IMR-90 (cell line): Measurements from ENCODE around the gene KRTAP5-7. TPM values are rescaled to one million over a fixed set of nuclear protein-coding genes. Genes with fewer than 3 reads are reported as not detected.

ENCODE experiments used
- ATAC-seq: fragments of 200-7000 bp; cut with Tn5 transposase; 2 replicates; pipeline ENCODE4 v1.9.1; 2020; ENCODE audit warnings: low read depth, mild to moderate bottlenecking, moderate library complexity
- BruUV-seq: library from RNA; stranded (reverse); fragments of 400-500 nt; replicated peaks from 2 replicates; lab custom pipeline; 2021; lab: Mats Ljungman, UMichigan
- CTCF ChIA-PET: fragments of 300-600 bp; formaldehyde crosslinking; extraction: SDS; loops from one replicate; lab custom pipeline; 2021; ENCODE audit warnings: antibody characterized with exemption; lab: Yijun Ruan, JAX
- POLR2A ChIA-PET: fragments of 300-600 bp; sonication (Branson Sonifier 250); formaldehyde crosslinking; loops from one replicate; lab custom pipeline; 2022; ENCODE audit warnings: antibody characterized with exemption; ENCODE audit not compliant: unreplicated experiment; lab: Charles Lee
- DNase-seq: peaks from one replicate; pipeline ENCODE4 v3.0.0; 2013
- H2AFZ ChIP-seq: replicated peaks from 2 replicates; pipeline ENCODE3; 2013; ENCODE audit warnings: low read length, mild to moderate bottlenecking; ENCODE audit not compliant: poor library complexity
- H2AK5ac ChIP-seq: 2 replicates; pipeline ENCODE4 v1.6.1; 2013; ENCODE audit warnings: low read depth, low read length, inconsistent platforms
- H2AK9ac ChIP-seq: replicated peaks from 2 replicates; pipeline ENCODE3; 2013; ENCODE audit warnings: mild to moderate bottlenecking, low read depth, low read length, moderate library complexity; ENCODE audit not compliant: poor library complexity
- H2BK120ac ChIP-seq: 2 replicates; pipeline ENCODE4 v1.6.1; 2013; ENCODE audit warnings: low read depth, low read length, inconsistent platforms
- H2BK15ac ChIP-seq: 3 replicates; pipeline ENCODE4 v1.6.1; 2013; ENCODE audit warnings: low read depth, low read length, inconsistent platforms
- H2BK20ac ChIP-seq: 2 replicates; pipeline ENCODE4 v1.6.1; 2013; ENCODE audit warnings: low read depth, mild to moderate bottlenecking, inconsistent platforms, low read length, moderate library complexity
- H2BK5ac ChIP-seq: 2 replicates; pipeline ENCODE4 v1.6.1; 2013; ENCODE audit warnings: mild to moderate bottlenecking, low read depth, low read length, inconsistent platforms; ENCODE audit not compliant: poor library complexity, severe bottlenecking
- H3K14ac ChIP-seq: replicated peaks from 2 replicates; pipeline ENCODE4 v1.6.1; 2013; ENCODE audit warnings: low read depth, low read length, inconsistent platforms
- H3K18ac ChIP-seq: 2 replicates; pipeline ENCODE4 v1.6.1; 2013; ENCODE audit warnings: low read depth, low read length, control low read depth
- H3K23ac ChIP-seq: 2 replicates; pipeline ENCODE4 v1.6.1; 2013; ENCODE audit warnings: low read depth, low read length, inconsistent platforms
- H3K27ac ChIP-seq: 2 replicates; pipeline ENCODE4 v1.5.1; 2013; ENCODE audit warnings: mild to moderate bottlenecking, control low read depth, low read length; ENCODE audit not compliant: insufficient read depth
- H3K27me3 ChIP-seq: 2 replicates; pipeline ENCODE4 v1.6.1; 2013; ENCODE audit warnings: low read length; ENCODE audit not compliant: control insufficient read depth, insufficient read depth
- H3K36me3 ChIP-seq: 2 replicates; pipeline ENCODE4 v1.6.1; 2013; ENCODE audit warnings: low read length, mixed read lengths; ENCODE audit not compliant: control insufficient read depth, insufficient read depth
- H3K4ac ChIP-seq: 2 replicates; pipeline ENCODE4 v1.6.1; 2013; ENCODE audit warnings: low read depth, low read length, inconsistent platforms
- H3K4me1 ChIP-seq: 2 replicates; pipeline ENCODE4 v1.6.1; 2013; ENCODE audit warnings: low read length, mixed read lengths; ENCODE audit not compliant: control insufficient read depth, insufficient read depth
- H3K4me2 ChIP-seq: 2 replicates; pipeline ENCODE4 v1.6.1; 2013; ENCODE audit warnings: low read depth, mild to moderate bottlenecking, control low read depth, low read length, moderate library complexity
- H3K4me3 ChIP-seq: 2 replicates; pipeline ENCODE4 v1.5.1; 2013; ENCODE audit warnings: low read depth, mild to moderate bottlenecking, control low read depth, low read length, moderate library complexity; ENCODE audit not compliant: insufficient read depth
- H3K56ac ChIP-seq: 2 replicates; pipeline ENCODE4 v1.6.1; 2013; ENCODE audit warnings: low read length, inconsistent platforms; ENCODE audit not compliant: insufficient read depth; ENCODE audit errors: extremely low read depth
- H3K79me1 ChIP-seq, 2 experiments: 2 replicates each; pipeline ENCODE4 v1.6.1; 2013; ENCODE audit warnings: low read length in 2 of 2, inconsistent platforms in 1 of 2, low read depth in 1 of 2
- H3K9ac ChIP-seq: 2 replicates; pipeline ENCODE4 v1.6.1; 2013; ENCODE audit warnings: low read depth, low read length, control low read depth
- H3K9me1 ChIP-seq: 2 replicates; pipeline ENCODE4 v1.6.1; 2013; ENCODE audit warnings: low read length, inconsistent platforms; ENCODE audit not compliant: insufficient read depth
- H3K9me3 ChIP-seq: 2 replicates; pipeline ENCODE4 v1.6.1; 2013; ENCODE audit warnings: low read length; ENCODE audit not compliant: control insufficient read depth, insufficient read depth
- H4K20me1 ChIP-seq: 2 replicates; pipeline ENCODE4 v1.6.1; 2013; ENCODE audit warnings: low read length, inconsistent platforms; ENCODE audit not compliant: insufficient read depth
- H4K5ac ChIP-seq: 2 replicates; pipeline ENCODE4 v1.6.1; 2013; ENCODE audit warnings: mild to moderate bottlenecking, low read depth, low read length, control low read depth
- H4K8ac ChIP-seq, 2 experiments: 2 replicates each; pipeline ENCODE4 v1.6.1; 2013; ENCODE audit warnings: low read depth in 2 of 2, low read length in 2 of 2, control low read depth in 1 of 2, inconsistent platforms in 1 of 2
- H4K91ac ChIP-seq: 2 replicates; pipeline ENCODE4 v1.6.1; 2013; ENCODE audit warnings: low read depth, low read length, inconsistent platforms; ENCODE audit not compliant: insufficient read depth
- BHLHE40 ChIP-seq: fragments of 150-350 bp; IDR thresholded peaks from 2 replicates; pipeline ENCODE4 v1.6.1; 2016; ENCODE audit warnings: mild to moderate bottlenecking, low read depth, low read length
- CEBPB ChIP-seq: IDR thresholded peaks from 2 replicates; pipeline ENCODE4 v1.6.1; 2012; ENCODE audit warnings: low read depth, low read length, improper control_type of control experiment
- CHD1 ChIP-seq: IDR thresholded peaks from 2 replicates; pipeline ENCODE4 v1.6.1; 2012; ENCODE audit warnings: low read depth, low read length, improper control_type of control experiment
- ELK1 ChIP-seq: fragments of 150-350 bp; IDR thresholded peaks from 2 replicates; pipeline ENCODE4 v1.6.1; 2016; ENCODE audit warnings: low read depth, mild to moderate bottlenecking, low read length, moderate library complexity, borderline replicate concordance
- FOS ChIP-seq: fragments of 150-350 bp; IDR thresholded peaks from 2 replicates; pipeline ENCODE4 v1.6.1; 2016; ENCODE audit warnings: low read depth, low read length
- MAFK ChIP-seq: IDR thresholded peaks from 2 replicates; pipeline ENCODE4 v1.6.1; 2012; ENCODE audit warnings: low read depth, low read length, improper control_type of control experiment
- MAZ ChIP-seq: IDR thresholded peaks from 2 replicates; pipeline ENCODE4 v1.6.1; 2012; ENCODE audit warnings: low read depth, mild to moderate bottlenecking, low read length, improper control_type of control experiment, moderate library complexity, borderline replicate concordance
- MXI1 ChIP-seq: IDR thresholded peaks from 2 replicates; pipeline ENCODE4 v1.6.1; 2012; ENCODE audit warnings: low read depth, mild to moderate bottlenecking, low read length, moderate library complexity, borderline replicate concordance
- POLR2A ChIP-seq: IDR thresholded peaks from 2 replicates; pipeline ENCODE4 v1.6.1; 2012; ENCODE audit warnings: mild to moderate bottlenecking, low read depth, low read length
- RAD21 ChIP-seq: IDR thresholded peaks from 2 replicates; pipeline ENCODE4 v1.6.1; 2012; ENCODE audit warnings: low read length, improper control_type of control experiment
- SMC3 ChIP-seq: fragments of 150-350 bp; IDR thresholded peaks from 2 replicates; pipeline ENCODE4 v1.6.1; 2016; ENCODE audit warnings: low read depth, mild to moderate bottlenecking, antibody characterized with exemption, low read length, moderate library complexity
- WGBS, 2 experiments: methylation state at CpG; one replicate each; pipeline versions ENCODE4 v1.1.5 to v1.1.7; 2013; ENCODE audit warnings: missing lambda C conversion rate in 2 of 2; ENCODE audit not compliant: insufficient read length in 1 of 2; ENCODE audit errors: extremely low coverage in 2 of 2; 5-methylcytosine and 5-hydroxymethylcytosine counted together
- dilution Hi-C: fragments of 300-500 bp; cut with HindIII; formaldehyde crosslinking; loops from one replicate; pipeline ENCODE4 v1.14.3; 2018; ENCODE audit warnings: low sequenced_read_pairs; ENCODE audit not compliant: unreplicated experiment
- in situ Hi-C: fragments of 300-500 bp; cut with MboI; formaldehyde crosslinking; loops from 3 replicates; pipeline ENCODE4 v1.14.3; 2019; ENCODE audit warnings: low sequenced_read_pairs, inconsistent platforms, mixed read lengths
- intact Hi-C: fragments of 100-400 bp; cut with micrococcal nuclease; formaldehyde crosslinking; loops from 2 replicates; pipeline ENCODE4 v1.10.0; 2022
- polyA plus RNA-seq, 3 experiments: library from polyadenylated mRNA; depleted of rRNA; stranded (reverse); fragments of >200 nt; gene quantifications; 2 replicates each; pipeline ENCODE4 v1.2.3, GENCODE V29; 2012; ENCODE audit warnings: low replicate concordance in 1 of 3
- total RNA-seq: library from RNA; depleted of rRNA; stranded (reverse); fragments of >200 nt; gene quantifications from 2 replicates; pipeline ENCODE4 v1.2.3, GENCODE V29; 2012
- TF ChIP-seq, protein P1 (sequence below): fragments of 150-350 bp; IDR thresholded peaks from 2 replicates; pipeline ENCODE4 v1.6.1; 2017; ENCODE audit warnings: mild to moderate bottlenecking, antibody characterized with exemption, low read length, low read depth
- TF ChIP-seq, protein P2 (sequence below): conservative IDR thresholded peaks from 2 replicates; pipeline ENCODE4 v1.5.1; 2012; ENCODE audit warnings: mild to moderate bottlenecking, low read depth, low read length, improper control_type of control experiment

KRTAP5-7 gene
- total and polyA plus RNA-seq, 2 of the 4 experiments (the other 2 are of a cell fraction) = not detected

- Histone ChIP-seq H4K20me1 (no peaks in the 10 kb centered on the region; the same call in 1 of the 2 replicates), H4K91ac (no peak overlapping the region), H3K36me3 (peaks cover 61% of the 10 kb centered on the region), H3K4me3 (no peak overlapping the region), H3K79me1 (peaks cover 0 to 4% of the 10 kb centered on the region in 2 experiments; a peak in 1 of 4 replicates), H2BK15ac (no peak overlapping the region), H2BK120ac (no peak overlapping the region), H2BK20ac (no peak overlapping the region), H3K56ac (no peak overlapping the region), H3K27me3 (no peaks in the 10 kb centered on the region), H4K5ac (no peak overlapping the region), H3K9me1 (peaks cover 25% of the 10 kb centered on the region), H3K4me2 (no peak overlapping the region), H3K18ac (no peak overlapping the region), H2AK9ac (no peak overlapping the region), H3K4ac (no peak overlapping the region), H3K9ac (no peak overlapping the region), H3K27ac (no peak overlapping the region), H2AK5ac (no peak overlapping the region), H2BK5ac (no peak overlapping the region), H4K8ac (no peak overlapping the region), H3K23ac (no peak overlapping the region), H3K9me3 (no peaks in the 10 kb centered on the region), H3K4me1 (peaks cover 9% of the 10 kb centered on the region; the same call in 1 of the 2 replicates), H2AFZ (no peak overlapping the region), H3K14ac (no peak overlapping the region)
- TF ChIP-seq CHD1 (no peak), SMC3 (no peak), POLR2A (no peak), FOS (no peak), MAZ (no peak), ELK1 (no peak), MXI1 (no peak), CEBPB (no peak), MAFK (no peak), RAD21 (no peak), BHLHE40 (no peak)
- TF ChIP-seq, protein P1, sequence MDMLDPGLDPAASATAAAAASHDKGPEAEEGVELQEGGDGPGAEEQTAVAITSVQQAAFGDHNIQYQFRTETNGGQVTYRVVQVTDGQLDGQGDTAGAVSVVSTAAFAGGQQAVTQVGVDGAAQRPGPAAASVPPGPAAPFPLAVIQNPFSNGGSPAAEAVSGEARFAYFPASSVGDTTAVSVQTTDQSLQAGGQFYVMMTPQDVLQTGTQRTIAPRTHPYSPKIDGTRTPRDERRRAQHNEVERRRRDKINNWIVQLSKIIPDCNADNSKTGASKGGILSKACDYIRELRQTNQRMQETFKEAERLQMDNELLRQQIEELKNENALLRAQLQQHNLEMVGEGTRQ = no peak
- TF ChIP-seq, protein P2, sequence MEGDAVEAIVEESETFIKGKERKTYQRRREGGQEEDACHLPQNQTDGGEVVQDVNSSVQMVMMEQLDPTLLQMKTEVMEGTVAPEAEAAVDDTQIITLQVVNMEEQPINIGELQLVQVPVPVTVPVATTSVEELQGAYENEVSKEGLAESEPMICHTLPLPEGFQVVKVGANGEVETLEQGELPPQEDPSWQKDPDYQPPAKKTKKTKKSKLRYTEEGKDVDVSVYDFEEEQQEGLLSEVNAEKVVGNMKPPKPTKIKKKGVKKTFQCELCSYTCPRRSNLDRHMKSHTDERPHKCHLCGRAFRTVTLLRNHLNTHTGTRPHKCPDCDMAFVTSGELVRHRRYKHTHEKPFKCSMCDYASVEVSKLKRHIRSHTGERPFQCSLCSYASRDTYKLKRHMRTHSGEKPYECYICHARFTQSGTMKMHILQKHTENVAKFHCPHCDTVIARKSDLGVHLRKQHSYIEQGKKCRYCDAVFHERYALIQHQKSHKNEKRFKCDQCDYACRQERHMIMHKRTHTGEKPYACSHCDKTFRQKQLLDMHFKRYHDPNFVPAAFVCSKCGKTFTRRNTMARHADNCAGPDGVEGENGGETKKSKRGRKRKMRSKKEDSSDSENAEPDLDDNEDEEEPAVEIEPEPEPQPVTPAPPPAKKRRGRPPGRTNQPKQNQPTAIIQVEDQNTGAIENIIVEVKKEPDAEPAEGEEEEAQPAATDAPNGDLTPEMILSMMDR = no peak
- in situ Hi-C loops (no loop called here), dilution Hi-C loops (no loop called here), intact Hi-C loops (no loop called here)
- POLR2A ChIA-PET = no interaction called here
- ATAC-seq (no peak), DNase-seq (no peak)
- BruUV-seq = no TSS peak
- CTCF ChIA-PET = no interaction called here
- 94% methylated on average over 17 of the region's 23 CpGs; no CpG with 5 or more reads in 1 of the 2 experiments for WGBS, 2 experiments
Observed at GRCh38 chr11:71484248-71485062, 42.6 kb upstream of the KRTAP5-7 start.
